Peyer's patch (tissue), 4 donors: ENCODE measurements around the gene ZBTB7A.

Experiments
- CTCF ChIP-seq, 6 experiments: fragments of 450-650 bp in 4 of 6; fragments of 200-600 bp in 2 of 6; sonication (generic) in 1 of 6; IDR thresholded peaks; one replicate each; pipeline ENCODE4 v1.5.1; 2017 to 2019; ENCODE audit warnings: antibody characterized with exemption in 6 of 6, mild to moderate bottlenecking in 3 of 6, moderate library complexity in 1 of 6
- POLR2A ChIP-seq, 2 donors: fragments of 450-650 bp; IDR thresholded peaks; one replicate each; pipeline ENCODE4 v1.5.1; 2017; ENCODE audit warnings: antibody characterized with exemption in 2 of 2, mild to moderate bottlenecking in 2 of 2, moderate library complexity in 2 of 2

DNA sequence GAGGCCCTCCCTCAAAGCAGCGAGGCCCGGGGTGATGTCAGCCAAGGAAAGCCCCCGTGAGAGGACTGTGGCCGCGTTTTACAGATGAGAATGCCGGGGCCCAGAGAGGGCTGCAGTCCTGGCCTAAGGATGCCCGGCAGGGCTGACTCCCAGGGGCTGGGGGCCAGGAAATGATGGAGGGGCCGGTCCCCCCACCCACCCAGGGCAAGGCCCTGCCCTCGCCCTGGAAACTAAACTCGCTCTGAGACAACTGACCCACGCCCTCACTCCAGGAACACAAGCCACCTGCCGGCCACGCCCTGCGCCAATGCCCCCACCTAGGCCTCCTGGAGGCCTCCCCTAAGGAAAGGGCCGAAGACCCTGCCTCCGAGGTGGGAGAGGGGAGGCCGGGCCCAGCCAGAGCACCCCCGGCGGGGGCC is 7.2 kb downstream of the ZBTB7A start:
- peak in 1 of 6 experiments; percentile 9 for TF ChIP-seq CTCF (IDR thresholded peaks at IDR 0.05)
- TF ChIP-seq POLR2A (IDR thresholded peaks at IDR 0.05): peak; percentile 26 to 56
